T47D (cell line): ENCODE data around the gene DNAJA3.
A peak's percentile ranks its signal among the peaks of the same experiment; 100 is the strongest.

Experiments
- DNase-seq, 2 experiments: peaks; one replicate each; pipeline versions ENCODE4 v3.0.0 to v3.0.0-alpha.2; 2011 to 2012; ENCODE audit warnings: low read depth in 1 of 2, low spot score in 1 of 2
- JUND ChIP-seq: IDR thresholded peaks from 2 replicates; pipeline ENCODE4 v1.6.1; 2012; ENCODE audit warnings: low read depth
- in situ Hi-C: cut with HindIII; loops from 2 replicates; pipeline ENCODE4 v1.10.0; 2016; ENCODE audit warnings: low sequenced_read_pairs, low pct_unique_long_range_greater_than_20kb

Gene DNAJA3

GRCh38 chr16:4486126-4486893, 60.6 kb downstream of the DNAJA3 start:
- no peak for DNase-seq
- TF ChIP-seq JUND: no peak
- in situ Hi-C loops: no loop called here

- DNase-seq: no peak
- in situ Hi-C loops: no loop called here
- no peak for TF ChIP-seq JUND
Measured at GRCh38 chr16:4487955-4488498, 62.4 kb downstream of the DNAJA3 start.

- in situ Hi-C loops: no loop called here
- TF ChIP-seq JUND: no peak
- no peak for DNase-seq
Measured at GRCh38 chr16:4488499-4488967, 62.9 kb downstream of the DNAJA3 start.

GRCh38 chr16:4489030-4489429, 63.4 kb downstream of the DNAJA3 start:
- DNase-seq: no peak
- TF ChIP-seq JUND: no peak
- in situ Hi-C loops: no loop called here

GRCh38 chr16:4491898-4492297, 66.2 kb downstream of the DNAJA3 start:
- in situ Hi-C loops: no loop called here
- TF ChIP-seq JUND: no peak
- DNase-seq: no peak

- no peak for DNase-seq
- in situ Hi-C loops: no loop called here
- TF ChIP-seq JUND: no peak
Measured at GRCh38 chr16:4494746-4495490, 69.2 kb downstream of the DNAJA3 start.

GRCh38 chr16:4495766-4496165, 70.1 kb downstream of the DNAJA3 start:
- in situ Hi-C loops: no loop called here
- no peak for TF ChIP-seq JUND
- DNase-seq: no peak

- no peak for TF ChIP-seq JUND
- in situ Hi-C loops: no loop called here
- no peak for DNase-seq
Measured at GRCh38 chr16:4496305-4496704, 70.6 kb downstream of the DNAJA3 start.

- no peak for TF ChIP-seq JUND
- DNase-seq: no peak
- in situ Hi-C loops: no loop called here
Measured at GRCh38 chr16:4498546-4499195, 73.0 kb downstream of the DNAJA3 start.

- no peak for DNase-seq
- in situ Hi-C loops: no loop called here
- TF ChIP-seq JUND: no peak
Measured at GRCh38 chr16:4499196-4499555, 73.5 kb downstream of the DNAJA3 start.

DNA sequence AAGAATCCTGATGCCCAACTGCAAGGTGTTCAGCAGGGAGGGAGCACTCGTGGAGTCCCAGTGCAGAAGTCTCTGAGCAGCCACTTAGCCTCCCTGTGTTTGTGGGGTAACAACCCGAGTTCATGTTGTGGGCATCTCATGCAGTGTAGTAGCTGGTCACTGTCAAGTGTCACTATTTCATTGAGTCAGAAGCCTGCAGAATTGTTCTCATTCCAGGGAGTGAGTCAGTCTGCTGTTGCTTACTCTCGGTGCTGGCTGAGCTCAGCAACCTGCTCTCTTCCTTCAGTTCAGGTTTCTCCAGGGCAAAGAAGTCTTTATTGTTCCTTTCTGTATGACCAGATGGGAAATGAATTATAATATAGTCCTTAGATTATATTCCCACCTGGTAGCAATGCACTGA, 74.6 kb downstream of the DNAJA3 start:
- in situ Hi-C loops: no loop called here
- DNase-seq: peak; percentile 53 to 75
- TF ChIP-seq JUND: no peak

DNA sequence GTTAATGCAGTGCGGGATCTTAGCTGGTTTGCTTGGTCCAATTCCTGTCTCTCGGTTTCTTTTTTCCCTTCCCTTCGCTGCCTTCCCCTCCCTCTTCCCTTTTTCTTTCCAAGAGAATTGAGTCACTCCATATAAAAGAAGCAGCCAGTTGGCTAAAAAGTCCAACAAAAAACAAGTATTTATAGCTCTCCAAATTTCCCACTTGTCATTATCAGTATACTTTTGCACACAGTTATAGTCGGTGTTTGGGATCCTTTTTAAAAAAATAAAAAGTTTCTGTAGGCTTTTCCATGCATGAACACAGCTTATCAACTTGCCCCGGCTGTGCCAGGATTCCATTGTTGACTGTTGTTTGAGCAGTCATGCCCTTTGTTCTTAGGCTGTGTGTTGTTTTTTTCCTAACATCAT, 75.4 kb downstream of the DNAJA3 start:
- in situ Hi-C loops: no loop called here
- TF ChIP-seq JUND: no peak
- no peak for DNase-seq

DNA sequence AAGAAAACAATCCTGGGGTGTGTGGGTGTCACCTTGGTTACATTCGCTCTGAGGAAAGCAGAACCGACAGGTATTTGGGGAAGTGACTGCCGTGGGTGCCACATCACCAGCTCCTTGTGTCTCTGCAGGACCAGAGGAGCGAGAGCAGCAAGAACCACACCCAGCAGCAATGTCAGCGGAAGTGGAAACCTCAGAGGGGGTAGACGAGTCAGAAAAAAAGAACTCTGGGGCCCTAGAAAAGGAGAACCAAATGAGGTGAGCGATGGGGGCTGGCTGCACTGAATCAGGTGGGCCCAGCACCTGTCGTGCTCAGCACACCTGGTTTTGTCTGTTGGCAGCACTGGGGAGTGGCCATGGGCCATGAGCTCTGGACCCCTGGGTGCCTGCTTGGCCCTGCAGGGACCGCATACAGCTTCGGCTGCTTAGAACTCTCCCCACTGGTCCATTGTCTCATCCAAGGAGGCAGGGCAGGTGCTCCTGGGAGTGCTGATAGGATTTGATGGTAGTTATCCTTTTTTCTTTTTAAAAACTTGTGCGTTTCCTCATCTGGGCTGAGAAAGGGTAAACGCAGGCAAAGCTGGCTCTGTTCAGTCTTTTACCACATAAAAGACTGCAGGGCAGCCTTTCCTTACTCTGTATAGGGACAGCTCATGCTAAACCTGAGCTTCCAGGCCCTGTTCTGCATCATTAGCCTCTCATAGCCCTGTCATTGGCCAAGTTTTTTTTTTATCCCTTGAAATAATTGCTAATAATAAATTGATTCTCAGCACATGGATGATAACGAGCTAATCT, 79.9 kb downstream of the DNAJA3 start:
- DNase-seq: no peak
- TF ChIP-seq JUND: no peak
- in situ Hi-C loops: no loop called here
